Immature natural killer cell (primary cell): ENCODE results near the gene ARL4A. TPM values are rescaled to one million over a fixed set of nuclear protein-coding genes. Genes with fewer than 3 reads are reported as not detected.
A peak's percentile ranks its signal among the peaks of the same experiment; 100 is the strongest.

Source experiments
- DNase-seq, 3 donors: peaks; one replicate each; pipeline ENCODE4 v3.0.0; 2022; ENCODE audit warnings: mixed read lengths in 1 of 3
- H3K27ac Mint-ChIP-seq, 6 donors: one replicate each; pipeline ENCODE4 v1.8.0; 2020; ENCODE audit warnings: mixed read lengths in 6 of 6, mild to moderate bottlenecking in 5 of 6, inconsistent platforms in 4 of 6, moderate library complexity in 3 of 6
- H3K27me3 Mint-ChIP-seq, 3 donors: one replicate each; pipeline ENCODE4 v1.8.0; 2020 to 2021; ENCODE audit warnings: low read depth in 3 of 3, mild to moderate bottlenecking in 3 of 3, mixed read lengths in 3 of 3, moderate library complexity in 3 of 3, inconsistent platforms in 1 of 3
- H3K36me3 Mint-ChIP-seq, 3 donors: one replicate each; pipeline ENCODE4 v1.8.0; 2020; ENCODE audit warnings: mixed read lengths in 3 of 3, inconsistent platforms in 2 of 3, mild to moderate bottlenecking in 2 of 3
- H3K4me1 Mint-ChIP-seq, 2 donors: one replicate each; pipeline ENCODE4 v1.8.0; 2020; ENCODE audit warnings: inconsistent platforms in 2 of 2, mild to moderate bottlenecking in 2 of 2, mixed read lengths in 2 of 2, moderate library complexity in 1 of 2
- H3K4me3 Mint-ChIP-seq, 5 donors: one replicate each; pipeline ENCODE4 v1.8.0; 2020; ENCODE audit warnings: mild to moderate bottlenecking in 5 of 5, mixed read lengths in 5 of 5, inconsistent platforms in 3 of 5, moderate library complexity in 3 of 5
- H3K9me3 Mint-ChIP-seq, 6 donors: one replicate each; pipeline ENCODE4 v1.8.0; 2020; ENCODE audit warnings: mild to moderate bottlenecking in 6 of 6, mixed read lengths in 6 of 6, inconsistent platforms in 4 of 6, moderate library complexity in 3 of 6
- polyA plus RNA-seq, 3 donors: library from polyadenylated mRNA; unstranded; fragments of 300-500 nt; fragmentation: Illumina TruSeq; gene quantifications; one replicate each; pipeline ENCODE4 v1.2.3, GENCODE V29; 2021

The ARL4A gene
- polyA plus RNA-seq, 3 donors from 2014 or later, result 24.9 to 28.8 (median 25.0) TPM

DNA sequence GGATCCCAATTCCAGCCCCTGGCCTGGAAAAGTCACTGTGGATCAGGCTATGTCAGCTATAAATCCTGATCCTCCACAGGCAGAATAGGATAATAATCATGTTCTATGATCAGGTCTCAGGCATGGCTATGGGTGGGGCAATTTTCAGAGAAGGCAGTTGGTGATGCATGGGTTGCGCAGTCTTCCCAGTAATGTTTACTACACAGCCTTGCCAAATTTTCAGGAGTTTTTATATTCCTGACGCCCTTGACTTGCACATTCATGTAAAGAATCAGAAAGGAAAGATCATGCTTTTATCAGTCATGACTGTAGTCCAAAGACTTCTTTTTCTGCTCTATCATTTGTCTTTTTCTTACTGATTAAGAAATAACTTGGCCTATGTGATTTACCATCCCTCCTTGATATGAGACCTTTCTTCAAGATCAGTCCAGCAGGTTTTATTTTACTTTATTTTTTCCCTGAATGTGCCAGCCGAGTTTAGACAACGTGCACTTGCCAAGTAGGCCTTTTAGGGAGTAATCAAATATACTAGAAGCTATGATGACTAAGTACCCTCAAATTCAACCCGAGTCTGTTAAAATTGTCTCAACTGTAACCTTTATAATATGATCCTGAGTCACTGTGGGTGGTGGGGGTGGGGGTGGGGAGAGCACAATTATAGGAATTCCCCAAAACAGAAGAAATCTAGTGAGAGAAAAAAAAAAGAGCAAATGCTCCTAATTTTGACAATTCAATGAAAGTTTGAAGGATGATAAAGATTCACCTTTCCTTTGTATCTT is 31.9 kb downstream of the ARL4A start:
- H3K27me3 Mint-ChIP-seq, result peaks cover 0 to 4% (median 4%) of the 10 kb centered on the region in 3 donors
- H3K36me3 Mint-ChIP-seq, result no peaks in the 10 kb centered on the region
- no peak overlapping the region for H3K4me3 Mint-ChIP-seq
- peak overlapping the region in 3 of 6 donors; percentile 6 to 36 (median 32) for H3K27ac Mint-ChIP-seq
- no peak for DNase-seq
- peaks cover 13 to 37% of the 10 kb centered on the region in 2 donors for H3K4me1 Mint-ChIP-seq
- no peaks in the 10 kb centered on the region for H3K9me3 Mint-ChIP-seq

DNA sequence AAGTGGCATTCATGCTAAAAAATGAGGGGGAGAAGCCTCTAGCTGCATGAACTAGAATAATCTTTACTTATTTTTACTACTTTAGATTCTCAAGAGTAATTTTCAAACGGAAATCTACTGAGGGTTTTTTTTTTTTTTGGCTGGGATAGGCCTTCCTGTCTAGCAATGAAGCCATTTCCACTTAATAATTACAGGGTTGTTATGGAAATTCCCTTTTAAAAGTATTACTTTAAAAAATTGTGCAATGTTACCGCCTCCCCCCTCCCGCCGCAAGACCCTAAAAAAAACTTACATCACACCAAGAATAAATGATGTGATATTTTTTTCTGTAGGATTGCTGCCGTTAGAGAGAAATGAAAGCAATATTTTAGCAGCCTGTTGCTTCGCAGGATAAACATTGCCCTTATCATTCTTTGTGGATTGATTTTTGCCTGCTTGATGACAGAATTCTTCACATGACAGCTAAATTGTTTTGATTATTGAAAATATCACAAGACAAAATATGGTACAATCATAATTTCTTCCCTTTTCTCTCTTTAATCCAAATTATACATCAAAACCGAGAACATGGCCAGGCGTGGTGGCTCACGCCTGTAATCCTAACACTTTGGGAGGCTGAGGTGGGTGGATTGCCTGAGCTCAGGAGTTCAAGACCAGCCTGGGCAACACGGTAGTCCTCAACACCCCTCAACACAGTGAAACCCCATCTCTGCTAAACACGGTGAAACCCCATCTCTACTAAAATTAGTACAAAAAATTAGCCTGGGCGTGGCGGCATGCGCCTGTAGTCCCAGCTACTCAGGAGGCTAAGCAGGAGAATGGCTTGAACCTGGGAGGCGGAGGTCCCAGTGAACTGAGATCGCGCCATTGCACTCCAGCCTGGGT is 32.8 kb downstream of the ARL4A start:
- no peak overlapping the region for H3K4me3 Mint-ChIP-seq
- H3K4me1 Mint-ChIP-seq, result peaks cover 12 to 31% of the 10 kb centered on the region in 2 donors
- DNase-seq, result no peak
- no peaks in the 10 kb centered on the region for H3K36me3 Mint-ChIP-seq
- H3K27me3 Mint-ChIP-seq, result peaks cover 0 to 4% (median 4%) of the 10 kb centered on the region in 3 donors
- H3K9me3 Mint-ChIP-seq, result no peaks in the 10 kb centered on the region
- H3K27ac Mint-ChIP-seq, result peak overlapping the region in 2 of 6 donors; percentile 28 to 36

DNA sequence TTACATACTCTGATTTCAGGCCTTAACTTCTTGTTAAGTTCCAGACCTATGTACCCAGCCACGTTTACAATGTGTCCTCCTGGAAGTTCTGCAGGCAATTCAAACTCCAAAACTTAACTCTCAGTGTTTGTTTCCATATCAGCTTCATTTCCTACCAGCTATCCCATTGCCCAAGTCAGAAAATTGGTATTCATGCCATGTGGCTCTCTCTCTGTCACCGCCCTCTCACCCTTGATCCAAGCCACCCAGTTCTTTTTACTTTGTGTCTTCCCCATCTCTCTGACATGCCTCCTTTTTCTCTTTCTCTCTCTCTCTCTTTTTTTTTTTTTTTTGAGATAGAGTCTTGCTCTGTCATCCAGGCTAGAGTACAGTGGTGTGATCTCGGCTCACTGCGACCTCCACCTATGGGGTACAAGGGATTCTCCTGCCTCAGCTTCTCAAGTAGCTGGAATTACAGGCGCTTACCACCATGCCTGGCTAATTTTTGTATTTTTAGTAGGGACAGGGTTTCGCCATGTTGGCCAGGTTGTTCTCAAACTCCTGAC is 33.9 kb downstream of the ARL4A start:
- no peak for DNase-seq
- no peaks in the 10 kb centered on the region for H3K36me3 Mint-ChIP-seq
- H3K4me1 Mint-ChIP-seq, result peaks cover 3 to 20% of the 10 kb centered on the region in 2 donors
- H3K27me3 Mint-ChIP-seq, result peaks cover 0 to 4% (median 4%) of the 10 kb centered on the region in 3 donors
- H3K4me3 Mint-ChIP-seq, result no peak overlapping the region
- H3K9me3 Mint-ChIP-seq, result no peaks in the 10 kb centered on the region
- H3K27ac Mint-ChIP-seq, result no peak overlapping the region

DNA sequence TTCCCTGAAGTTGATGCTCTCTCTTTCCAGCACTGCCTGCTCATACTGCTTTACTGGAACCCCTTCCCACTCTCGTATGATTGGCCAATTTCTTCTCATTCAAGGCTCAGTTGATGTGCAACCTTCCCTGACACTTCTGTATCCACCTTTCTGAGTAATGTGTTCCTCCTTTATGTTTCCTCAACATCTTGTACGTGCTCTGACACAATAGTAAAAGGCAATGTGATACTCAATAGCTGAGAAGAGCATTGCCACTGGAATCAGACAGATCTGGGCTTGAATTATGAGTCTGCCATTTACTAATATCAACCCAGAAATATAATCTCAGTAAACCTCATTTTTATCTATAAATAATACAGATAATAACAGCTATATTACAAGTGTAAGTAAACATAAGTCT is 34.7 kb downstream of the ARL4A start:
- no peaks in the 10 kb centered on the region for H3K36me3 Mint-ChIP-seq
- H3K4me1 Mint-ChIP-seq, result peaks cover 3 to 12% of the 10 kb centered on the region in 2 donors
- H3K27ac Mint-ChIP-seq, result no peak overlapping the region
- H3K27me3 Mint-ChIP-seq, result peaks cover 0 to 4% (median 4%) of the 10 kb centered on the region in 3 donors
- no peak for DNase-seq
- H3K9me3 Mint-ChIP-seq, result no peaks in the 10 kb centered on the region
- H3K4me3 Mint-ChIP-seq, result no peak overlapping the region

DNA sequence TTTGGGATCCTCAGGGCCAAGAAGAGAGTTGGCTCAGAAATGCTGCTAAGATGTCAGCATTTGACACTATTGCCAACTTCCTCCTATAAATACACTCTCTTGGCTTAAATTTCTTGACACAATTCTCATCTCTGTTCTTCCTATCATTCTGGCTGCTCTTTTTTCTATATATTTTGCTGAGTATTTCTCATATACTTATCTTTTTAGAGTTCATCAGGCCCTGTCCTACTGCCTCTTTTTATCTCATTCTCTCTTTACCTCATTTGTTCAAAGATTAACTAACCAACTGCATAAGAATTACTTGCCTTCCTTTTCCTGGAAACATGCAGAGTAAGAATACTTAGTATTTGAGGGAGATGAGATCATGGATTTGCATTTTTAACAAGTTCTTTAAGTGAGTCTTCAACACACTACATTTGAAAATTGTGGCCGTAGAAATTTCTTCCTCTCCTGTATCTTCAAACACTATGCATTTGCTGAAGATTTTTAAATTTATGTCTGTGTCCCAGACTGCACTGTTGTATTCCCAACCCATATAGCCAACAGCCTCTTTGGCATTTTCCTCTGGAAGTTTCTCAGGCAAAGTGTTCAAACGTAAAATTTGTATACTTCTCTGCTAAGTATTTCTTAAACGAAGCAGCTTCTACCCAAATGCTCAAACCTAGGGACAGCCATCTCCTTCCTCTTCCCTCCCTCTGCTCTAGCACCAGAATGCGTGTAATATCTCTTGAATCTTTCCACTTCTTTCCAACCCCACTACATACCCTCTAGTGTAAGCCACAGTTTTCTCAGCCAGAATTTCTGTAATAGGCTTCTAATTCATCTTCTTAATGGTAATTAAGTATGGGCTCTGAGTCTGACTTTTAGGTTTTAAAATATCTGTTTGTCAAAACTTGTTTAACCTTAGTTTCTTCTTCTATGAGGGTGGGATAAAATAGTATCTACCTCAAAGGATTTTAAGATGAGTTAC is 35.5 kb downstream of the ARL4A start:
- DNase-seq, result no peak
- no peaks in the 10 kb centered on the region for H3K9me3 Mint-ChIP-seq
- peaks cover 0 to 7% (median 4%) of the 10 kb centered on the region in 3 donors for H3K27me3 Mint-ChIP-seq
- peaks cover 3 to 9% of the 10 kb centered on the region in 2 donors for H3K4me1 Mint-ChIP-seq
- H3K27ac Mint-ChIP-seq, result no peak overlapping the region
- no peak overlapping the region for H3K4me3 Mint-ChIP-seq
- H3K36me3 Mint-ChIP-seq, result no peaks in the 10 kb centered on the region

DNA sequence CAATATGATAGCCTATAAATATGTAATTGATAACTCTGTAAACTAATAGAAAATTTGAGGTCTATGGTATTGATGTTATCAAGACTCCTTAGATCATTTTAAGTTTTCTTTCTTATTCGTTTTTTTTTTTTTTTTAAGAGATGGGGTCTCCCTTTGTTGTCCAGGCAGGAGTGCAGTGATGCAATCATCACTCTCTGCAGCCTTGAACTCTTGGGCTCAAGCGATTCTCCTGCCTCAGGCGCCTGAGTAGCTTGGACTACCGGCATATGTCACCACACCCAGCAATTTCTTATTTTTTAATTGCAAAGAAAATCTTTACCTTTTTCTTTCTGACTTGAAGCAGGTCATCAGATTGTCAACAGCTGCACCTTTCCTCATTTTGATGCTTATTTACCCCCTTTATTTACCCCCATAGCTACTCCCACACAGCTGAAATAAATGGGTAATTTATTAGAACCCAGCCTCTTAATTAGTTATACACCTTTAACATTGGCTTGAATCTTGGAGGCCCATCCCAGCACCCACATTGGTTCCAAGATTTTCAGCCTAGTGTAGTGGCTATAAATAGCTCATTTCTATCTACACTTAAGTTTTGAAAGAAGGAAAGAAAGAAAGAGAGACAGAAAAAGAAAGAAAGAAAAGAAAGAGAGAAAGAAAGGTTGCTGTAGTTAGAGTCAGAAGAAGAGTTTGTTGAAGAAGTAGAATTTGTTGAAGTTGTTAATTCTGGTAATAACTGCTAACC is 38.3 kb downstream of the ARL4A start:
- DNase-seq, result no peak
- no peak overlapping the region for H3K4me3 Mint-ChIP-seq
- no peaks in the 10 kb centered on the region for H3K36me3 Mint-ChIP-seq
- H3K27me3 Mint-ChIP-seq, result peaks cover 0 to 6% (median 4%) of the 10 kb centered on the region in 3 donors
- H3K9me3 Mint-ChIP-seq, result no peaks in the 10 kb centered on the region
- no peak overlapping the region for H3K27ac Mint-ChIP-seq
- peaks cover 4 to 7% of the 10 kb centered on the region in 2 donors for H3K4me1 Mint-ChIP-seq

DNA sequence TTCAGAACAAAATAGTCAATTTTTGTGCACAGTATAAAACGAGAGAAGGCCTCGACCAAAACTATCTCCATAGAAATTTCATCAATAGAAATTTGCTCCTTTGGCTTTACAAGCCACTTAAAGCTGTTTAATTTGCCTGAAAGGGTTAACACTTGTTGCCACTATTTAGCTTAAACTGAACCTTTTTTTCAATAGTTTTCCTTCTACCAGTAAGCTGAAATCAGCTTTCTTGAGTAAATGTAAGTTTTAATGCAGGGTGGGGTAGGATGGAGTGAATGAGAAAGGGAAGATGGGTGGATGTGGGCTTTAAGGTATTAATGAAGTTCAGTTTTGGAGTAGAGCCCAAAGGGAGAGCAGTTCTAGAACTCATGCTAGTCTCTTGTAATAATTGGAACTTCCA is 39.5 kb downstream of the ARL4A start:
- H3K27ac Mint-ChIP-seq, result no peak overlapping the region
- no peak for DNase-seq
- no peak overlapping the region for H3K4me3 Mint-ChIP-seq
- no peaks in the 10 kb centered on the region for H3K9me3 Mint-ChIP-seq
- no peaks in the 10 kb centered on the region for H3K36me3 Mint-ChIP-seq
- peaks cover 0 to 3% (median 2%) of the 10 kb centered on the region in 3 donors for H3K27me3 Mint-ChIP-seq
- peaks cover 12 to 18% of the 10 kb centered on the region in 2 donors for H3K4me1 Mint-ChIP-seq

DNA sequence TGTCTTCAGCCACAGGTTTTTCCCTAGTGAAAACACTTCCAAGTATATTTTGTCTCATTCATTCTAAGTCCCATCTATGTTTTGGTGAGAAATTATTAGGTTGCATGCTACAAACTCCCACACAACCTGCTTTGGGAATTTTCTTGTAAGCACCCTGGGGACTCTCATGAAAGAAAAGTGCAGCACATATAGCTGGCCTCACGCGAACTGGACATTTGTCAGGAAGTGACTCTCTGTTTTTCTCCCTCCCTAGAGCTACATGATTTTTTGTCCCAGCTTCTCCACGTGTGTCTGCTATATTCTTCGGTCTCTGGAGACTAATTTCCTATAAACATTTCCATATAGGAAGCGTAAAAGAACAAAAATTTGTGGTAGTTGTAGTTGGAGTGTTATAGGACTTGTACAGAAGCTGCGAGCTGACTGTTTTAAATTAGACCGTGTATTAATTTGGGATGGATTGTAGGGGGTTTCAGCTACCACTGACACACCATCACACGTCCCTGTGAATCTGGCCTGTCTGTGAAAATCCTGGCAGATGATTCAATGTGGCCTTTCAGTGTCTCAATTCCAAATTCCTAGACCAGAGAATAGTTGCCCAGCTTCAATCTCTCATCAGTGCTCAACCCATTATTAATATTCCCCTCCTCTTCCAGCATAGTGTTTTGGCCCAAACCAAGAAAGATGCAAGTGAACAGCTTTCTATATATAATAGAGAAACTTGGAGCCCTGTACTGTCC is 40.2 kb downstream of the ARL4A start:
- Mint-ChIP-seq H3K4me1 (peaks cover 12 to 19% of the 10 kb centered on the region in 2 donors), H3K27ac (no peak overlapping the region), H3K27me3 (peaks cover 0 to 3% (median 0%) of the 10 kb centered on the region in 3 donors), H3K4me3 (no peak overlapping the region), H3K36me3 (no peaks in the 10 kb centered on the region), H3K9me3 (no peaks in the 10 kb centered on the region)
- DNase-seq, result no peak

DNA sequence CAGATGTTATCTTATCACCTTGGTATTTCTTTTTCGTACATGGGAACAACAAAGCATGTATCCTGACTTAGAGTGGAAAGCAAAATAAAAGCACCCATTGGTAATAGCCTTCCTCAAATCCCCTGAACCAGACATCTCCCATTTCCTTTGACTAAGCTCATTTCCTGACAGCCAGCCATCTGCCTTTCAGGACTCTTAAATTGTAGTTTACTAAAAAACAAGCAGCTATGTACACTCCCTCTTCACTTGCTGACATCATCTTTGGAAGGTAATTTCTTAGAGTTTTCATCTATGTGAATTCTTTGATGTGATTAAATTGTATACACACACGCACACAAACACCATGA is 40.7 kb downstream of the ARL4A start:
- peaks cover 0 to 3% (median 0%) of the 10 kb centered on the region in 3 donors for H3K27me3 Mint-ChIP-seq
- no peak overlapping the region for H3K27ac Mint-ChIP-seq
- H3K4me3 Mint-ChIP-seq, result no peak overlapping the region
- no peaks in the 10 kb centered on the region for H3K36me3 Mint-ChIP-seq
- no peaks in the 10 kb centered on the region for H3K9me3 Mint-ChIP-seq
- peaks cover 12 to 19% of the 10 kb centered on the region in 2 donors for H3K4me1 Mint-ChIP-seq
- DNase-seq, result no peak

DNA sequence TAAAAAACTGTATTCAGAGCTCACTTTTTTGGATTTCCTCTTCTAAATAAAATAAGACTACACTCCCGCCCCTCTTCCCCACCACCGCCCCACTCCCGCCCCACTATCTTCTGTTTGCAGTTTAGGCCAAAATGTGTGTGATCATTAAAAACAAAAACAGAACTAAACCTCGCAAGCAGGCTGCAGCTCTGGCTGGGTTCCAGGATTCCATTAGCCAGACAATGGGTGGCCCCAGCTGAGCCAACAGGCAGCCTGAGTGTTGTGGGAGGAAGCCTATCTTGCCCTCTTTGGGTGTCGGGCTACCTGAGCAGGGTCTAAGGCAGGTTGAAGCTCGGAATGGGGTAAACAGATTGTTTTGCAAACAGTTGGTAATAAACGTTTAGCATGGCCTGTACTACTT is 41.7 kb downstream of the ARL4A start:
- peaks cover 0 to 3% (median 0%) of the 10 kb centered on the region in 3 donors for H3K27me3 Mint-ChIP-seq
- H3K36me3 Mint-ChIP-seq, result no peaks in the 10 kb centered on the region
- H3K9me3 Mint-ChIP-seq, result no peaks in the 10 kb centered on the region
- H3K27ac Mint-ChIP-seq, result no peak overlapping the region
- H3K4me1 Mint-ChIP-seq, result peaks cover 12 to 19% of the 10 kb centered on the region in 2 donors
- H3K4me3 Mint-ChIP-seq, result no peak overlapping the region
- DNase-seq, result no peak

DNA sequence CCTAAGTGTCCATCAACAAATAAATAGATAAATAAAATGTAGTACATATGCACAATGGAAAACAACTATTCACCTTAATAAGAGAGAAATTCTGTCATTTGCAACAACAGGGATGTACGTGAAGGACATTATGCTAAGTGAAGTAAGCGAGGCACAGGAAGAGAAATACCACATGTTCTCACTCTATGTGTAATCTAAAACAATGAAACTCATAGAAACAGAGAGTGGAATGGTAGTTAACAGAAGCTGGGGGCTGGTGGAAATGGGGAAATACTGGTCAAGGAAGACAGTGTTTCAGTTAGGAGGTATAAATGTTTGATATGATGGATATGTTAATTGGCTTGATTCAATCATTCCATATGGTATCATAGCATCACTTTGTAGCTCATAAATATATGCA is 43.1 kb downstream of the ARL4A start:
- H3K27me3 Mint-ChIP-seq, result peaks cover 0 to 3% (median 2%) of the 10 kb centered on the region in 3 donors
- no peaks in the 10 kb centered on the region for H3K9me3 Mint-ChIP-seq
- peaks cover 12 to 19% of the 10 kb centered on the region in 2 donors for H3K4me1 Mint-ChIP-seq
- no peaks in the 10 kb centered on the region for H3K36me3 Mint-ChIP-seq
- peak overlapping the region in 2 of 6 donors; percentile 1 to 39 for H3K27ac Mint-ChIP-seq
- peak overlapping the region in 1 of 5 donors; percentile 2 for H3K4me3 Mint-ChIP-seq
- no peak for DNase-seq

DNA sequence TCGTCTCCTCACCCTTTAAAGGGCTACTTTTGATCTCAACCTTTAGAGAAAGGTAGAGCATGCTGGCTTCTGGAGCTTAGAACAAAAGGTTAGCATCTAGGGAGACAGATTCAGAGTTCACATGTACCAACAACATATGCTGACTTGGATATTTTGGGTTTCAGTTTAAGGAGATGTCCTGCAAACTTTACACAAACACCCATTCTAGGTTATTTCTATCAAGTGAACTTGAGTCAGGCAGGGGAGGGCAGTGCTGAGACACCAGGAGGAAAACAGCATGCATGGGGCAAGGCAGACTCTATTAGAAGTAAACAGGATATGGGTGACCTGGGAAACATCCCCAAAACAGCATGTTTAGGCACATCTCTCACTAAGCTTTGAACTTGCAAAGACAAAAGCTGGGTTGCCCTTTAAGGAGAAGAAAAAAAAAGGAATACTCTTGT is 43.8 kb downstream of the ARL4A start:
- H3K27ac Mint-ChIP-seq, result peak overlapping the region in 3 of 6 donors; percentile 7 to 50 (median 26)
- no peaks in the 10 kb centered on the region for H3K9me3 Mint-ChIP-seq
- peaks cover 12 to 19% of the 10 kb centered on the region in 2 donors for H3K4me1 Mint-ChIP-seq
- DNase-seq, result no peak
- peaks cover 0 to 3% (median 2%) of the 10 kb centered on the region in 3 donors for H3K27me3 Mint-ChIP-seq
- H3K36me3 Mint-ChIP-seq, result no peaks in the 10 kb centered on the region
- H3K4me3 Mint-ChIP-seq, result peak overlapping the region in 4 of 5 donors; percentile 29 to 77 (median 58)
